DND-41 (cell line): ENCODE measurements around the gene RYR2.

Experiments
- CTCF ChIP-seq: IDR thresholded peaks from 2 replicates; pipeline ENCODE4 v1.5.1; 2012; ENCODE audit warnings: borderline replicate concordance, low read length, moderate library complexity, mild to moderate bottlenecking; ENCODE audit not compliant: poor library complexity, severe bottlenecking; ENCODE audit errors: extremely low read depth
- EZH2 ChIP-seq: IDR thresholded peaks from 3 replicates; pipeline ENCODE4 v1.6.1; 2012; ENCODE audit warnings: borderline replicate concordance, low read depth, mild to moderate bottlenecking, moderate library complexity, low read length, inconsistent platforms; ENCODE audit not compliant: severe bottlenecking

DNA sequence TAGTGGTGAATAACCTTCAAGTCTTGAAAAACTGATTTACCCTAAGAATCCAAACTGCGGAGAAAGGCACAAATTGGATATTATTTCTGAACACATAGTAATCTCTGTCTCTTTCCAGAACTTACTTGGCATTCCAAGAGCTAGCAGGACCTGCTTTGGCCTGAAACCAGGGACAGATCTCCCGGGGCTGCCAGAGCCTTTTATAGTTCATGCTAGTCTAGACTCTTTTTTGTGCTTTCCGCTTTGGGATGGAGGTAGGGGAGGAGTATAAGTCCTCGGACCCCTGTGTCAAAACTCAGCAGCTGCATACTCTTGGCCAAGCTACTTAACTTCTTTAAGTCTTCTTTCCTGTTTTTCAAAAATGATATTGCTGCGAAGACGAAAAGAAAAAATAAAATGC is 3.8 kb upstream of the RYR2 start:
- no peak for TF ChIP-seq CTCF
- no peak for TF ChIP-seq EZH2
